Measurements from ENCODE around the gene ARHGAP31. TPM values are rescaled to one million over a fixed set of nuclear protein-coding genes. Genes with fewer than 3 reads are reported as not detected.

Gene ARHGAP31
- total and polyA plus RNA-seq, 2 of the 8 experiments (the other 6 are each of a cell fraction or from before 2014, with no cell fraction given): 1.1 to 7.6 TPM

- no peak overlapping the region for H3K27ac ChIP-seq (ENCODE audit: low read depth, low read length)
- peaks cover 4 to 82% (median 29%) of the 10 kb centered on the region in 4 experiments; a peak in 6 of 8 replicates for H3K36me3 ChIP-seq (ENCODE audit: control insufficient read depth in 2 of 4, insufficient read depth in 4 of 4, low read length in 3 of 4)
- H3K23ac ChIP-seq (ENCODE audit: insufficient read length): no peak overlapping the region
- no peak overlapping the region for H3K4ac ChIP-seq (replicated peaks; ENCODE audit: insufficient read length, low read depth, low read length)
- H2BK120ac ChIP-seq (replicated peaks; ENCODE audit: low read depth, low read length): no peak overlapping the region
- FAIRE-seq (no peak), DNase-seq (ENCODE audit: low read depth in 1 of 2, low spot score in 2 of 2) (no peak)
- no peaks in the 10 kb centered on the region for H3K79me2 ChIP-seq (ENCODE audit: control insufficient read depth in 1 of 2, insufficient read depth in 2 of 2, low read length in 2 of 2)
- no peaks in the 10 kb centered on the region for H3K4me1 ChIP-seq (replicated peaks in 1 of 4; ENCODE audit: control insufficient read depth in 3 of 4, insufficient read depth in 4 of 4, low read length in 3 of 4)
- H4K8ac ChIP-seq (ENCODE audit: extremely low read depth, insufficient read depth, low read length): no peak overlapping the region
- no peak overlapping the region for H3K18ac ChIP-seq (ENCODE audit: extremely low read depth, low read length)
- no peak overlapping the region for H2AFZ ChIP-seq (ENCODE audit: low read length)
- no peaks in the 10 kb centered on the region for H3K27me3 ChIP-seq (replicated peaks in 1 of 4; ENCODE audit: control insufficient read depth in 3 of 4, extremely low read depth in 1 of 4, insufficient read depth in 3 of 4, low read length in 3 of 4)
- no peaks in the 10 kb centered on the region for H3K23me2 ChIP-seq (ENCODE audit: low read depth, low read length)
- WGBS, 2 experiments (ENCODE audit: extremely low coverage in 1 of 2, insufficient coverage in 1 of 2, insufficient read length in 1 of 2, insufficient replicate concordance in 2 of 2, low coverage in 1 of 2, low lambda C conversion rate in 2 of 2, missing lambda C conversion rate in 1 of 2): 78% methylated on average over 1 of the region's 1 CpG; no CpG with 5 or more reads in 1 of the 2 experiments
- H2AK5ac ChIP-seq (ENCODE audit: low read depth, low read length): no peak overlapping the region
- H3K9me3 ChIP-seq (ENCODE audit: insufficient read depth in 2 of 2, low read depth in 1 of 2, low read length in 1 of 2): no peaks in the 10 kb centered on the region
- peaks cover 0 to 2% of the 10 kb centered on the region in 2 experiments for H4K20me1 ChIP-seq (replicated peaks in 1 of 2; ENCODE audit: control insufficient read depth in 1 of 2, insufficient read depth in 2 of 2, low read length in 2 of 2)
- H2BK20ac ChIP-seq (ENCODE audit: low read length): no peak overlapping the region
- no peak overlapping the region for H2BK15ac ChIP-seq (ENCODE audit: low read length)
- H3K4me2 ChIP-seq (ENCODE audit: insufficient read depth in 1 of 2, low read depth in 2 of 2, low read length in 2 of 2): no peak overlapping the region
- H2BK12ac ChIP-seq (ENCODE audit: low read depth, low read length): no peak overlapping the region
- H3K79me1 ChIP-seq (ENCODE audit: low read depth, low read length): no peaks in the 10 kb centered on the region
- H3K14ac ChIP-seq (ENCODE audit: insufficient read length): no peak overlapping the region
- POLR2A ChIA-PET (ENCODE audit: partially characterized antibody): interaction anchor here (2.1 kb wide), 1 partner anchor 9 kb away, joined by 12 read pairs; the partner anchor contains the start of gene TMEM39A
- H4K91ac ChIP-seq (replicated peaks; ENCODE audit: insufficient read length, low read length): no peak overlapping the region
- CTCF ChIA-PET (ENCODE audit: partially characterized antibody): interaction anchor here (1.1 kb wide), 1 partner anchor 19 kb away, joined by 3 read pairs; no protein-coding TSS in a partner anchor
- H3K9ac ChIP-seq (replicated peaks in 1 of 4; ENCODE audit: extremely low read depth in 1 of 4, low read depth in 3 of 4, low read length in 3 of 4): no peak overlapping the region
- H4K5ac ChIP-seq (ENCODE audit: insufficient read length, low read depth, low read length): no peak overlapping the region
- H2BK5ac ChIP-seq (ENCODE audit: low read depth, low read length): no peak overlapping the region
- no peak overlapping the region for H3K56ac ChIP-seq (replicated peaks; ENCODE audit: insufficient read length, low read depth, low read length)
- H3K4me3 ChIP-seq (ENCODE audit: extremely low read depth in 1 of 4, insufficient read depth in 2 of 4, low read depth in 3 of 4, low read length in 4 of 4): no peak overlapping the region
- TF ChIP-seq EZH2 (IDR thresholded peaks at IDR 0.05; ENCODE audit: low read depth, low read length, severe bottlenecking): no peak
- no peak for TF ChIP-seq TCF12 (IDR thresholded peaks at IDR 0.05; ENCODE audit: low read depth, low read length)
- TF ChIP-seq CHD1 (IDR thresholded peaks at IDR 0.05; ENCODE audit: low read depth, low read length): no peak
- TF ChIP-seq SIX5 (IDR thresholded peaks at IDR 0.05; ENCODE audit: low read depth, low read length): no peak
- no peak for TF ChIP-seq RXRA (IDR thresholded peaks at IDR 0.05; ENCODE audit: insufficient read depth, low read depth, low read length)
- TF ChIP-seq JUN (IDR thresholded peaks at IDR 0.05; ENCODE audit: low read depth, low read length): no peak
- no peak for TF ChIP-seq GABPA (IDR thresholded peaks at IDR 0.05; ENCODE audit: borderline replicate concordance, insufficient read depth, low read length)
- TF ChIP-seq TBP (IDR thresholded peaks at IDR 0.05; ENCODE audit: low read depth, low read length): no peak
- TF ChIP-seq SIN3A (conservative IDR thresholded peaks at IDR 0.05 in 1 of 2, IDR thresholded peaks at IDR 0.05 in 1 of 2; ENCODE audit: low read depth in 1 of 2, low read length in 2 of 2): no peak
- TF ChIP-seq EGR1 (IDR thresholded peaks at IDR 0.05; ENCODE audit: borderline replicate concordance, low read depth, low read length): no peak
- TF ChIP-seq PHF8 (conservative IDR thresholded peaks at IDR 0.05; ENCODE audit: low read depth, low read length): no peak
- TF ChIP-seq SP1 (IDR thresholded peaks at IDR 0.05; ENCODE audit: low read depth, low read length): no peak
- no peak for TF ChIP-seq KDM1A (IDR thresholded peaks at IDR 0.05; ENCODE audit: borderline replicate concordance, low read length)
These were observed 159.6 kb downstream of the ARHGAP31 start for GRCh38 chr3:119453822-119454221.

Measured in H1 (cell line).